ENCODE measurements around the gene DNAJA3.
A peak's percentile ranks its signal among the peaks of the same experiment; 100 is the strongest.

Gene DNAJA3

DNA sequence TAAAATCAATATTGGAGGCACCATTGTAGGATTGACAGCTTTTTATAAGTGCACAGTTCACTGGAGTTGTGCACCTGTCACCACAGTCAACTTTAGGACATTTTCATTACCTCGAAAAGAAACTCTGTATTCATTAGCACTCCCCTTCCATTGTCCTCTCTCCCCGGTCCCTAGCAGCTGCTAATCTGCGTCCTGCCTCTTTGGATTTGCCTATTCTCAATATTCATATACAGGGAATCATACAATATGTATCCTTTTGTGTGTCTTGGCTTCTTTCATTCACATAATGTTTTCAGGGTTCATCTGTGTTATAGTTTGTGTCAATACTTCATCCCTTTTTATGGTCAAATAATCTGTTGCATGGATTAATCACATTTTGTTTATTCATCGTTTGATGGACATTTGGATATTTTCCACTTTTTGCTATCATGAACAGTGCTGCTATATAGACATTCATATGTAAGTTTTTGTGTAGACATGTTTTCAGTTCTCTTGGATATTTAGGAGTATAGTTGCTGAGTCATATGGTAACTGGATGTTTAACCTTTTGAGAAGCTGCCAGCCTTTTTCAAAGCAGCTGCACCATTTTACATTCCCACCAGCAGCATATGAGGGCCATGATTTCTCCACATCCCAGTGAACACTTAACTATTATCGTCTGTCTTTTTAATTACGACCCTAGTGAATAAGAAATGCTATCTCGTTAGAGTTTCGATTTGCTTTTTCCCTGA, 9.8 kb downstream of the DNAJA3 start:
- no peak for DNase-seq

DNA sequence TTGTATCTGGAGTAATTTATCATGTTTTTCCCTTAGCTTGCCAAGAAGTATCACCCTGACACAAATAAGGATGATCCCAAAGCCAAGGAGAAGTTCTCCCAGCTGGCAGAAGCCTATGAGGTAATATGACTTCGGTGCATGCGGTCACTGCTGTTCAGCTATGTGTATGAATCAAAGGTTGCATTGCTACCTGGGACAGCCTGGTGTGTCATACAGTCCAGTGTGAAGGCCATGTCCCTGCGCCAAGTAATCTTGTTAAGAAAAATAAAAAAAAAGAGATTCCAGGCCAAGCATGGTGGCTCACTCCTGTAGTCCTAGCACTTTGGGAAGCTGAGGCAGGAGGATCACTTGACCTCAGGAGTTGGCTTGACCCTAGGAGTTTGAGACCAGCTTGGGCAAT, 11.7 kb downstream of the DNAJA3 start:
- no peak for DNase-seq

DNA sequence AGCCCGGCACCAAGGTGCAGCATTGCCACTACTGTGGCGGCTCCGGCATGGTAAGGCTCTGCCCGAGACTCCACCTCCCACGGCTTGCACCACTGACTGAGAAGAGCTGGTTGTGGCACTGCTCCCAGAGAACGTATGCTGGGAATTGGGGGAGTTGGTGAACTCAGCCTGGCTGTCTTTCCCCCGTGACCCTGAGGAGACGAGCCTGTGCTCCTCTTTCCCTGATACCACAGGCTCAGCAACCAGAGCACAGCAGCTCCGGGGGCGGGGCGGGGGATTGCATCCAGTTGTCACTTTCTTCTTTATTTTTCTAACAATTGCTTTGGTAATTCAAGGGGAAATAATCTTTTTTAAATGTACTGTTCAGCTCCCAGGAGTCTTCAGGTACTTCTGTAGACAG, 16.7 kb downstream of the DNAJA3 start:
- no peak for DNase-seq

DNA sequence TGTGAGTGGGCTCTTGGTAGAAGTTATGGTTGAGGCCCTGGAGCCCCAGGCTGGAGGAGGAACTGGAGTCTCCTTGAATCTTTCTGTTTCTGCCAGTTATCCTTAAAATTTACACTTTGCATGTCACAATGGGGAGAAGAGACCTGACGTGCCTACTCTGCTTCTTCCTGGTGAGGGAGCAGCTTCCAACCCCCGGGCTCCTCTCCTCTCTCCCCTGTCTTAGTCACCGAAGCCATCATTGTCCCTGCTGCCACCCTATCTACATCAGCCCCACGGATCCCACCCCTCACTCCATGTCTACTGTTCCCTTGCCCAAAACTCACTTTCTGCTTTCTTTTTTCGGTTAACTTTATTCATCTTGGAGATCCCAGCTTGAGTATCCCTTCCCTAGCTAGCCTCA, 17.6 kb downstream of the DNAJA3 start:
- DNase-seq = no peak

DNA sequence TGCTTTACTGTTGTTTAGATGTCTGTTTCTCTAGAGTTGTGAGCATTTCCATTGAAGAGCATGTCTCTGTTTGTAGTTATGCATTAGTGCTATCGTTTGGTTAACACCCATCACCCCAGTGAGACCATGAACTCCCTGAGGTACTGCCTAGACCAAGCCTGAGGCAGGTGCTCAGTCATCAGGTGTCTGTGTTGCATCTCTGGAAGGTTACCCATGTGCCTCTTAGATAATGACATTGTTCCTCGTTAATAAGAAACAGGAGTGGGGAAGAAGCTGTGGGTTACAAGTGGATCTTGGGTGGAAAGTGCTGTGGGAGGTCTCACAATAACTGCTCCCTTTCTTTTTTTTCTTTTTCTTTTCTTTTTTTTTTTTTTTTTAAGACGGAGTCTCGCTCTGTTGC, 18.3 kb downstream of the DNAJA3 start:
- DNase-seq = no peak

DNA sequence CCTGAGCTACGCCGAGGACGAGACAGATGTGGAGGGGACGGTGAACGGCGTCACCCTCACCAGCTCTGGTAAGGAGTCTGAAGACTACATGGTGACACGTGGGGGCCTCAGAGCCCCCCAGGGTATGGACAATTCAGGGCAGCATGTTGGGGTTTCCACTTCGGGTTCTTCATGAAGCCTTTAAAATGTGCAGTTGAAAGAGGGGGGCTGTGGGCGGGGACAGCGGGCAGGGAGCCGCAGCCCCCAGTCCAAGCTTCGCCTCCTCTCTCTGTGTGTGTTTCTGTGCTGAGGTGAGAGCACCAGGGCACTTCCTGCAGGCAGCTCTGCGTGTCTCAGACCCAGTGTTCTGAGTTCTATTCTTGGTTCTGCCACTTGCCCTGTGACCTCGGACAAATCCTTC, 24.8 kb downstream of the DNAJA3 start:
- DNase-seq = no peak

DNA sequence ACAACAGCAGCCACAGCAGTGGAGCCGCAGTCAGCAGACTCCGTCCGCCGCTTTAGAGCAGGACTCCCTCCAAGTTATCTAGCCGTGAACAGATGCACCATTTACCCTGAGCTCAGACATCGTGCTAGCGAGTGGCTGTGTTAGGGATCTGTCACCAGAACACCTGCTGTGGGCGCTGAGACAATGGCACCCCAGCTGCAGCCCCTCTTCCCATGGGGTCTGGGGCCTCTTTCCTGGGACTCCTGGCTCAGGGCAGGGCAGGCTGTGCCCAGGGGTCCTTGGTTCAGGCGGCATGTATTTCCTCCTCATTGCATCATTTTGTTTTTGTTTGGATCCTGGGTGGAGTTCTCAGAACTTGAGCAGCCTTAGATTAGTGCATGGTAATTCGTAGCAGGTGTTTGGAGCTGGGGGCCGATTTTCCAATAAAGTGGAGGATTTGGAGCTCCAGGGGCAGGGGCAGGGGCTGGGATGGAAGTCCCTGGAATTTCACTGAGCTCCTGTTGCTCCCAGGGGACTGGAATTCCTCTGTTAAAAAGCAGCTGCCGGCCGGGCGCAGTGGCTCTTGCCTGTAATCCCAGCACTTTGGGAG, 25.4 kb downstream of the DNAJA3 start:
- no peak for DNase-seq

DNA sequence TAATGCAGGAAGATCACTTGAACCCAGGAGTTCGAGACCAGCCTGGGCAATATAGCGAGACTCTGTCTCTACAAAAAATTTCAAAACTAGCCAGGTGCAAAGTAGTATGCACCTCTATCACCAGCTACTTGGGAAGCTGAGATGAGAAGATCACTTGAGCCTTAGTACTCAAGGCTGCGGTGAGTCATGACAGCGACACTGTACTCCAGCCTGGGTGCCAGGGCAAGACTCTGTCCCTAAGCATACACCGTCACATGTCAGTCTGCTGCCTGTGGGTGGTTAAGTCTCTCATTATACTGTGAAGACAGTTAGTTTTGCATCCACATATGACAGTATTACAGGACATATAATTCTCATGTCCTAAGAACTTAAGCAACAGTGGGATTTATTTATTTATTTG, 27.0 kb downstream of the DNAJA3 start:
- peak; percentile 29 for DNase-seq

DNA sequence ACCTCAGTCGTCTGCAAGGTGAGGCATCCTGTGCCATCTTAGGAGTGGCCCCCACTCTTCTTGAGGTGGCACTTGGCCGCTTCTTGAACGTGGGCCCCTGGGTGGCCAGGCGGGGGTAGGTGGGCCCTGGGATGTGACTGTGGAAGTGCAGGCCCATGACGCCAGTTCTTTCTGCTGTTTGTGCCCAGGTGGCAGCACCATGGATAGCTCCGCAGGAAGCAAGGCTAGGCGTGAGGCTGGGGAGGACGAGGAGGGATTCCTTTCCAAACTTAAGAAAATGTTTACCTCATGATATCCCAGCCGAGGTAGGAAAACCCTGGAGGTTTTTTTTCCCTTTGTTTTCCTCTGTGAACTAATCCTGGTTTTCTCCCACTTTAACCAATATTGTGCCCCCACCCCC, 29.0 kb downstream of the DNAJA3 start:
- no peak for DNase-seq

DNA sequence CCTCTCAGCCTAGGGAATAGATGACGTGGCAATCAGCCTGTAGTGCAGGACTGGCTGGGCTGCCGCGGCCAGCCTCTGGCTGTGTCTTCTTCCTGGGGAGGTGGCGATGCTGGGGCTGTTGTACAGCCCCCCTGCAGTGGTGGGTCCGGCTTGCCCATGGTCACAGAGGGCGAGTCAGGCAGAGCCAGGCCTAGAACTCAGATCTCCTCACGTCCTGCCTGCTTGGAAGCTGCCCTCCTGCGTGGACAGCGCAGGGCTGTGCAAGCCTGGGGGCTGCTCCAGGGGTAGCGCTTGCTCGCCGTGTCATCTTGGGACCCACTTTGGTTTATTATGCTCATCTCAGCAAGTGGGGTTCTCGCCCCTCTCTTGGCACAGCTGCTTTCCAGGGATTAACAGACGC, 29.4 kb downstream of the DNAJA3 start:
- no peak for DNase-seq

DNA sequence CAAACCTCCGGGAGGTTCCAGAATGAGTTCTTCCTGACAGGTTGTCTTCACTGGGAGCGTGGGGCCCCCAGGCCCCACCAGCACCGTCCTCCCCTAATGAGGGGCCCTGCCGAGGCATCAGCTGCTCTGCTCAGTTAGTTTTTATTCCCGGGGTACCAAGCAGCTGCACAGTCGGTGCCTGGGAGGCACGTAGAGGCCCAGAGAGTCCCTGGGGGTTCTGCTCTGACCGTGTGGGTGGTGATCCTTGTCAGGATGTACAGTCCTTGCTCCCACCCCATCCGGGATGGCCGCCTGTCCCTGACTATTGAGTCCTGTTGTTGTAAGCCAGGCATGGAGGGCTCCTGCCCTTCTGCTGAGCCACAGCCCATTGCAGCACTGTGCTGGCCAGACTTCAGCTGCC, 30.3 kb downstream of the DNAJA3 start:
- no peak for DNase-seq

DNA sequence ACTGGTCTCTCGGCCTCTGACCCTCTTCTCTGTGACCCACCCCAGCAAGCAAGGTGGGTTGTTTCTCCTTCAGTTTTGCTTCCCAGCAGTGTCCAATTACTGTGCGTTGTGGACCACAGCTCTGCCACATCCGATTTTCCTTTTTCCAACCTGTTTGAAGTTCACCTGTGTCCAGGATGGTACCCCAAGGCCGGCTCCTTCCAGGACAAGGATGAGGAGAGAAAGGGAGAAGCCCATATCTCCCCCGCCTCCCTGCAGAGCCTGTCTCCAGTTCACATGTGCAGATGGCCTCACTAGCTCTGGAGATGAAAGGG, 35.2 kb downstream of the DNAJA3 start:
- no peak for DNase-seq

DNA sequence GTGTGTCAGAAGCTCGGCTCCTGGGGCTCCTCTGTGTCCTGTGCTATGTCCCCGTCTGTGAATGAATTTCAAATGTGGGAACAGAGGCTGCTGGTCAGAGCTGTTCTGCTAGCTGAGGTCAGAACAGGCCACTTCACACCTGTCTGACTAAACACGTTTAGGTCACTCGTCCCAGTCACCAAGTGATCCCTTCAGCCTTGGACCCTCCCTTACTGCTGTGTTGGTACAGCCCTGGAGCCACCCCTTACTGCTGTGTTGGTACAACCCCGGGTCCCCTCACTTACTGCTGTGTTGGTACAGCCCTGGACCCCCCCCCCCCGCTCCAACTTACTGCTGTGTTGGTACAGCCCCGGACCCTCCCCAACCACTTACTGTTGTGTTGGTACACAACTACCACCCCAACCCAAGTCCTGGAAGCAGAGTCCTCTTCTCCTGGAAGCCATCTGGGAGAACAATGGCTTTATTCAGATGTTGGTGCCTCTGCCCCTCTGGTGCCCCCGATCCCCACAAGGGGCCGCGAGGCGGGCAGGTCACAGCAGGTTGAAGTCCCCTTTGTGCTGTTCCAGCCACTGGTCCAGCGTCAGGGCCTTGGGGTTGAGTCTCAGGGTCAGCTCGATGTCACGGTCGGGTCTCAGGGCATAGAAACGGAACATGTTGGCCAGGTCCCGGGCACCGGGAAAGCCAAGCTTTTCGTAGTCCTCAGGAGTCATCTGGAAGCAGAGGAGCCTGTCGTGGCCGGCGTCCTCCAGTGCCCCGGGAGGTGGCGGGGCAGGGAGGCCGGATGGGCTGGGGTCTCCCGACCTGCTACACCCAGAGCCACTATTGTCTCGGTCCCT, 35.8 kb downstream of the DNAJA3 start:
- DNase-seq = no peak

DNA sequence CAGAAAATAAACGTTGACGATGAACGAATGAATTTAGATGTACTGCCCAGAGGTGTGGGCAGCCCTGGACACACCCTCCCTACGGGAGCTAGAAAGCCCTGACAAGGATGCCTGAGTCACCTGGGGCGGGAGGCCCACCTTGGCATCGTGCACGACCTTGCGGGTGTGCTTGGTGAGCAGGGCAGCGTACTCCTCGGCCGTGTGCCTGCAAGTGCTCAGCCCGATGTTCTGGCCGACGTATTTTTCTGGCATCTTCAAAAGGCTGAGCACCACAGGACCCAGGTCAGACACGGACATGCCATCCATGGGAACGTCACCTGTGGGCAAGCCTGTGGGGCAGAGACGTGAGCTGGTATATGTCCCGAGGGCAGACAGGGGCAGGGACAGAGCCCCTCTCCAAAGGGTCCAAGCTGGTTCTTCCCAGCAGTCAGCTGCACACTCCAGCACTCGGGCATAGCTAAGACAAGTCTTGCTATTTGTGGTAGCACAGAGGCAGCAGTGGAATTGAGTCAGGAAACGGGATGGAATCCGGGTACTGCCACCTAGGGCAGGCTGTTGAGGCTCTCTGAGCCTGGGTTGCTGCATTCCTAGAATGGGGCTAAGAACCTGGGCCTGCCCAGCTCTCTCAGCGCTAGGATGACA, 38.0 kb downstream of the DNAJA3 start:
- DNase-seq = no peak

DNA sequence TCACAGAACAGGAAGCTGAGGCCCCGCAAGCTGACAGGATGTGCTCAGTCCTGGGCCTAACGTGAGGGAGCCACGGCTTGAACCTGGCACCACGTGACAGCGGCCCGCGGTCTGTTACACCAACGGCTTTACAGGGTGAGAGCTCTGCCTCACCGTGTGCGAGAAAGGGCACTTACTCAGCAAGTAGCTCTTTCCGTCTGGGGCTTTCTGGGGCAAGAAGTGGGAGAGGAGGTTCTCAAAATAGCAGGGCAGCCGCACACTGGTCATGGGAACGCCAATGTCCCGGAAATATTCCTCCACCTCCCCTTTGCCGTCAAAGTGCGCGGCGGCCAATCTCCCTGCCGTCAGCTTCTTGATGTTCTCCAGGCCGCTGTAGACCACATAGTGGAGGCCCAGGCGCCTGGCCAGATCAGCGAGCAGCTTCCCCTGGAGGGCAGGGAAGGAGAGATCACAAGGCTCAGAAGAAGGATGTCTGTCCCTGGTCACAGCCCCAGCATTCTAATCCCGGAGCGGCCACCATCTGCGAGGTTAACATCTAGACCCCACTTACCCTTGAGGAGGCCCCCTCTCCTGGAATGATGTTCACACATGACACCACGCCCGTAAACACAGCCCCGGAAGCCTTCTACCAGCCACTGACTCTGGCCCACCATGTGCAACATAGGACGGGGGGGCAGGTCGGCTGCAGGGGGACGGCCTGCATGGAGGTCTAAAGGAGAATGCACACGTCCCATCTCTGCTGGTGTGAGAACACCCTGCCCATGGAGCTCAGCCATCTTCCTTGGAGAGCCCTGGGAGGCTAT, 40.5 kb downstream of the DNAJA3 start:
- no peak for DNase-seq

DNA sequence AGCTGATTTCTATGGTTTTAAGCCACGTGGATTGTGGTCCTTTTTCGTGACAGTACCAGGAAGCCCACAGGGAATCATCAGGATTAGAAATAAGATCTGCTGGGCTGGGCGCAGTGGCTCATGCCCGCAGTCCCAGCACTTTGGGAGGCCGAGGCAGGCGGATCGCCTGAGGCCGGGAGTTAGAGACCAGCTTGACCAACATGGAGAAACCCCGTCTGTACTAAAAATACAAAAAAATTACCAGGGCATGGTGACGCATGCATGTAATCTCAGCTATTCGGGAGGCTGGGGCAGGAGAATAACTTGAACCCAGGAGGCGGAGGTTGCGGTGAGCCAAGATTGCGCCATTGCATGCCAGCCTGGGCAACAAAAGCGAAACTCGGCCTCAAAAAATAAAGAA, 42.2 kb downstream of the DNAJA3 start:
- no peak for DNase-seq

DNA sequence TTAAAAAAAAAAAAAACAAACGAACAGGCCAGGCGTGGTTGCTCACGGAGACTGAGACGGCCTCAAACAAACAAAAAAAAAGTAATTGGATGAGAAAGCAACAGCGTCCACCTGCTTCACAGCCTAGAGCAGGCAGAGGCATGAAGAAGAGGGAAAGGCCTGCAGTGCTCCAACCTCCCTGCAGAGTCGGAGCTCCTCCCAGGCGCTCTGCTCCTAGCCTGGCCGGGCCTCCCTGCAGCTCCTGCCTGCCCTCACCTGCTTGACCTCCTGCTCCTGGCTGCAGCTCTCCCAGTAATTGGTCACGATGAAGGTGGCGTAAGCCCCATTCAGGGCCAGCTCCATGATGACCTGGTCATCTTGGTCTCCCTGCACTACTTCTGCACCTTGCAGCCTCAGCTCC, 43.3 kb downstream of the DNAJA3 start:
- DNase-seq = no peak

DNA sequence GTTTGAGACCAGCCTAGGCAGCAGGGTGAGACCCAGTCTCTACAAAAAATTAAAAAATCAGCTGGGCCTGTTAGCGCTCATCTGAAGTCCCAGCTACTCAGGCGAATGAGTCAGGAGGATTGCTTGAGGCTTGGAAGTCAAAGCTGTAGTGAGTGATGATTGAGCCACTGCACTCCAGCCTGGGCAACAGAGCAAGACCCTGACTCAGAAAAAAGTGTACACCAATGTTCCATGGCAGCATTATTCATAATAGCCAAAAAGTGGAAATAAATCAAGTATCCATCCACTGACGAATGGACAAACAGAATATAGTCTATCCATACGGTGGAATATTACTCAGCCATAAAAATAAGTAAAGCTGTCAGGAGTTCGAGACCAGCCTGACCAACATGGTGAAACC, 46.2 kb downstream of the DNAJA3 start:
- DNase-seq = no peak

DNA sequence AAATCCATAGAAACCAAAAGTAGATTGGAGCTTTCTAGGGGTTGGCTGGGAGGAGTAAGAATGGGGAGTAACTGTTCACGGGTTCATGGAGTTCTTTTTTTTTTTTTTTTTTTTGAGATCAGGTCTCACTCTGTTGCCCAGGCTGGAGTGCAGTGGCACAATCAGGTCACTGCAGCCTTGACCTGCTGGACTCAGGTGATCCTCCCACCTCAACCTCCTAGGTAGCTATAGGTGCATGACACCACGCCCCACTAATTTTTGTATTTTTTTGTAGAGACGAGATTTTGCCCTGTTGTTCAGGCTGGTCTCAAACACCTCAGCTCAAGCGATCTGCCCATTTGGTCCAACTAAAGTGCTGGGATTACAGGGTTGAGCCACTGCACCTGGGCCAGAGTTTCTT, 47.2 kb downstream of the DNAJA3 start:
- no peak for DNase-seq

DNA sequence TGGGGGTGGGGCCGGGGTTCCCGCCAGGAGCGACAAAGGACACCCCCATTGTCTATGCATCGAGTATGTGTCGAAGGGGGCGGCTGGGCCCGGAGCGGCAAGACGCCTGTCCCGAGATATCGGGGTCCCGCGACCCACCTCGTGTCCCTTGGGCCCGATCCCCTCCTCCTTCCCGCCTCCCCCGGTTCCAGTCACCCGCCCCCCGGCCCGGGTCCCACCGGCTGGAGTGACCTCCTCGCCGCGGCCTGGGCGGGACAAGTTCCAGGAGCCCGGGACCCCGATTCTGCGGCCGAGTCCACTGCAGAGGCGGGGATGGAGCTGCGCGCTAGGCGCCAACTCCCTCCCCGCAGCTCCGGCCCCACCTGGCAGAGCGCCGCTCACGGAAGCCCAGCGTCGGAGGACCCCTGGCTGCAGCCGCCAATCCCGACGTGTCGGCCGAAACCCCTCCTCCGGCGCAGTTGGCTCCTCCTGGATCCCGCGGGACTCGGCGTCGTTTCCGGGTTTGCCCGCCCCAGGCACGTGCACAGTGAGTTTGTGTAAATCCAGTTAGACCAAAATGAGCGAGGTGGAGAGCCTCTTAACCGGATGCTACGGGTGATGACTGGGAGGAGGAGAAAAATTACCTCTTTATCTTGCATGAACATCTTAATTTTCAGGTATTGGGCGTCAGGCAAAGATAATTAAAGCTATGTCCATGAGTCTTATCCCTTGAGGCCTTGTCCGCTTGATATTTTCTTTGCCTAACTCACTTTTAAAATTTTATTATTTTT, 48.7 kb downstream of the DNAJA3 start, which contains the start of gene NMRAL1:
TSS of gene NMRAL1 (minus strand) at position 434 of the 770 bp plus-strand sequence. CDS start 493 bp downstream, outside the sequence.
- DNase-seq = peak; percentile 95

DNA sequence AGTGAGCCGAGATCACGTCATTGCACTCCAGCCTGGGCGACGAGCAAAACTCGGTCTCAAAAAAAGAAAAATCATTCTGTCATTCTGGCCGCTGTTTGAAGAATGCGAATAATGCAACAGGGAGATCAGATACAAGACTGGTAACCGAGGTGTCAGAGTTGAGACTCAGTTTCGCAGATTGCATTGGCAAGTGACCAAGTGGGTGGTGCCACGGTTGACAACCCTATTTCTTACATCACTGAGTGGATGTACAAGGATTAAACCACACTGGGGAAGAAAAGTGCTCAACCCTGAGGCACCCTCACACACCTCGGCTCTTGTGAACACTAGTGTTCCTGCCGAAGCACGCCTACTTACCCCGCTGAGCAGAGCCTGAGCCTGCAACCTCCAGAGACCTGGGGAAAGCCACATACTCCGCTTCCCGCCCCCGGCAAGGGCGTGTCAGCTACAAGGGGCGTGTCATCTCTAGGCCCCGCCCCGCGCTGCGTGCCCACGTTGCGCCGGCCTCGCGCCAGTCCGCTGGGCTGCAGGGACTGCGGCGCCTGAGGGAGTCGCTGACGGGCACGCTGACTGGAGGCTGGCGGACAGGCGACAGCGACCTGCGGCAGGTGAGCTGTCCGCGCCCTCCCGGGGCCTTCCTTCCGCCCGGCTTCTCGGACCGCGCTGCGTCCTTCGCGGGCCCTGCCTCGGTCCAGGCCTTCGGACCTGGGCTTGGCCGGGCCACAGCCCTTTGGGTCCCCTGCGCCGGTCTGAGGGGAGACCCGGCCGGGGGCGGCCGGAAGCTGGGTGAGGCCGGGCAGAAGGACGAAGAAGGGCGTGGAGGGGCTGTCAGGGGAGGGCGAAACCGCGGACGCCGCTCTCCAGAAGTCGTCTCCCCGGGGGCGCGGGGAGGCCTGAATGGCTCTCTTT, 50.5 kb downstream of the DNAJA3 start, which contains the start of gene HMOX2:
TSS of gene HMOX2 (plus strand) at position 519 of the 909 bp plus-strand sequence. CDS start 29,127 bp downstream, outside the sequence.
- DNase-seq = peak; percentile 71
